GM12878 (cell line): ENCODE data around the gene PAX7. TPM values are rescaled to one million over a fixed set of nuclear protein-coding genes. Genes with fewer than 3 reads are reported as not detected.

Source experiments
- ATAC-seq: fragments of 200-7000 bp; cut with Tn5 transposase; 3 replicates; pipeline ENCODE4 v1.9.1; 2020; ENCODE audit warnings: mild to moderate bottlenecking, moderate library complexity
- BruUV-seq: library from RNA; stranded (reverse); fragments of 400-500 nt; replicated peaks from 2 replicates; lab custom pipeline; 2021; lab: Mats Ljungman, UMichigan
- CTCF ChIA-PET: fragments of 300-600 bp; sonication (Branson Sonifier 250); formaldehyde crosslinking; extraction: SDS; loops from one replicate; lab custom pipeline; 2021; ENCODE audit warnings: inconsistent platforms; lab: Yijun Ruan, JAX
- POLR2A ChIA-PET: fragments of 350-600 bp; formaldehyde crosslinking; extraction: SDS; loops from one replicate; lab custom pipeline; 2021; ENCODE audit warnings: inconsistent platforms; lab: Charles Lee
- RAD21 ChIA-PET: fragments of 300-600 bp; sonication (Branson Sonifier 250); formaldehyde crosslinking; loops from one replicate; lab custom pipeline; 2023; ENCODE audit warnings: antibody characterized with exemption; ENCODE audit not compliant: unreplicated experiment; lab: Charles Lee
- SMC1A ChIA-PET: fragments of 300-600 bp; sonication (Branson Sonifier 250); formaldehyde crosslinking; loops from one replicate; lab custom pipeline; 2023; ENCODE audit not compliant: unreplicated experiment, uncharacterized antibody; lab: Charles Lee
- DNase-seq: peaks from one replicate; pipeline ENCODE4 v3.0.0-alpha.2; 2011; ENCODE audit warnings: low read depth, low spot score
- FAIRE-seq: peaks from 3 replicates; lab custom pipeline; 2011; peaks lifted over from hg19 to GRCh38; lab: Jason Lieb, UNC
- H2AFZ ChIP-seq: 2 replicates; pipeline ENCODE4 v1.6.0; 2011; ENCODE audit warnings: low read depth, low read length, control low read depth; ENCODE audit not compliant: control insufficient read depth
- H3K27ac ChIP-seq: 2 replicates; pipeline ENCODE4 v1.5.1; 2011; ENCODE audit warnings: control low read depth; ENCODE audit not compliant: control insufficient read depth, insufficient read depth
- H3K27me3 ChIP-seq, 2 experiments: replicated peaks in 1 of 2; 2 replicates each; pipeline versions ENCODE4 v1.6.0 to v1.6.1; 2011; ENCODE audit warnings: low read length in 1 of 2; ENCODE audit not compliant: control insufficient read depth in 2 of 2, insufficient read depth in 2 of 2
- H3K36me3 ChIP-seq, 2 experiments: 2 replicates each; pipeline ENCODE4 v1.5.1; 2011; ENCODE audit warnings: low read length in 1 of 2; ENCODE audit not compliant: control insufficient read depth in 2 of 2, insufficient read depth in 2 of 2
- H3K4me1 ChIP-seq: 2 replicates; pipeline ENCODE4 v1.6.1; 2011; ENCODE audit warnings: mild to moderate bottlenecking, low read length, moderate library complexity, mixed read lengths; ENCODE audit not compliant: control insufficient read depth, insufficient read depth
- H3K4me2 ChIP-seq: 2 replicates; pipeline ENCODE4 v1.6.0; 2011; ENCODE audit warnings: control low read depth; ENCODE audit not compliant: control insufficient read depth, insufficient read depth
- H3K4me3 ChIP-seq: fragments of 200-600 bp; sonication (generic); 2 replicates; pipeline ENCODE4 v1.5.1; 2016
- H3K79me2 ChIP-seq: 2 replicates; pipeline ENCODE4 v1.6.0; 2011; ENCODE audit warnings: low read length; ENCODE audit not compliant: control insufficient read depth, insufficient read depth
- H3K9ac ChIP-seq: 2 replicates; pipeline ENCODE4 v1.8.0; 2011; ENCODE audit warnings: low read length, control low read depth, mixed read lengths; ENCODE audit not compliant: control insufficient read depth, insufficient read depth
- H3K9me3 ChIP-seq: replicated peaks from 3 replicates; pipeline ENCODE4 v1.5.1; 2011; ENCODE audit warnings: mild to moderate bottlenecking, low read length; ENCODE audit not compliant: control insufficient read depth, insufficient read depth
- H4K20me1 ChIP-seq: 2 replicates; pipeline ENCODE4 v1.6.0; 2011; ENCODE audit not compliant: control insufficient read depth, insufficient read depth
- CREM ChIP-seq: IDR thresholded peaks from 2 replicates; pipeline ENCODE4 v1.6.1; 2014; ENCODE audit warnings: antibody characterized with exemption, low read depth
- JUND ChIP-seq: IDR thresholded peaks from 2 replicates; pipeline ENCODE4 v1.6.1; 2012; ENCODE audit warnings: low read depth, mild to moderate bottlenecking, low read length, improper control_type of control experiment, moderate library complexity
- NFYB ChIP-seq: IDR thresholded peaks from 2 replicates; pipeline ENCODE4 v1.6.1; 2011; ENCODE audit warnings: low read depth, mild to moderate bottlenecking, low read length, improper control_type of control experiment, moderate library complexity; ENCODE audit not compliant: insufficient read depth
- SMC3 ChIP-seq: IDR thresholded peaks from 2 replicates; pipeline ENCODE4 v1.6.1; 2011; ENCODE audit warnings: low read length, improper control_type of control experiment, borderline replicate concordance
- WGBS: methylation state at CpG from one replicate; pipeline ENCODE4 v1.1.6; 2016; ENCODE audit warnings: low lambda C conversion rate; ENCODE audit not compliant: insufficient replicate concordance, insufficient coverage; ENCODE audit errors: missing lambda C conversion rate; 5-methylcytosine and 5-hydroxymethylcytosine counted together
- in situ Hi-C: fragments of 300-500 bp; cut with MboI; formaldehyde crosslinking; loops from 9 replicates; pipeline ENCODE4 v1.14.3; 2018; ENCODE audit warnings: mixed read lengths
- intact Hi-C: fragments of 100-400 bp; cut with micrococcal nuclease; formaldehyde crosslinking; loops from one replicate; pipeline ENCODE4 v1.14.2; 2022; ENCODE audit not compliant: unreplicated experiment
- polyA plus RNA-seq, 11 experiments: library from polyadenylated mRNA; depleted of rRNA in 4 of 11; unstranded in 6 of 11; stranded (reverse) in 5 of 11; fragments of >200 nt; fragmentation: Nextera tagmentation in 4 of 11; fragmentation: Illumina TruSeq in 1 of 11; extraction: Ambion mirVana in 4 of 11; extraction: Trizol in 1 of 11; gene quantifications; 1 replicate in 1 of 11; 2 replicates in 10 of 11; pipeline versions ENCODE4 v1.2.1 to v1.2.3, GENCODE V29; 2011 to 2016; ENCODE audit warnings: inconsistent platforms in 2 of 11, missing spikeins in 2 of 11, low read depth in 1 of 11
- total RNA-seq, 4 experiments: library from RNA; depleted of rRNA in 3 of 4; stranded (reverse); fragments of >200 nt in 3 of 4; fragmentation: Illumina TruSeq in 1 of 4; extraction: Trizol in 1 of 4; gene quantifications; 2 replicates each; pipeline versions ENCODE4 v1.2.1 to v1.2.3, GENCODE V29; 2013 to 2021

PAX7 gene
- total and polyA plus RNA-seq, 10 of the 15 experiments (the other 5 are each of a cell fraction or from before 2014, with no cell fraction given), result not detected

DNA sequence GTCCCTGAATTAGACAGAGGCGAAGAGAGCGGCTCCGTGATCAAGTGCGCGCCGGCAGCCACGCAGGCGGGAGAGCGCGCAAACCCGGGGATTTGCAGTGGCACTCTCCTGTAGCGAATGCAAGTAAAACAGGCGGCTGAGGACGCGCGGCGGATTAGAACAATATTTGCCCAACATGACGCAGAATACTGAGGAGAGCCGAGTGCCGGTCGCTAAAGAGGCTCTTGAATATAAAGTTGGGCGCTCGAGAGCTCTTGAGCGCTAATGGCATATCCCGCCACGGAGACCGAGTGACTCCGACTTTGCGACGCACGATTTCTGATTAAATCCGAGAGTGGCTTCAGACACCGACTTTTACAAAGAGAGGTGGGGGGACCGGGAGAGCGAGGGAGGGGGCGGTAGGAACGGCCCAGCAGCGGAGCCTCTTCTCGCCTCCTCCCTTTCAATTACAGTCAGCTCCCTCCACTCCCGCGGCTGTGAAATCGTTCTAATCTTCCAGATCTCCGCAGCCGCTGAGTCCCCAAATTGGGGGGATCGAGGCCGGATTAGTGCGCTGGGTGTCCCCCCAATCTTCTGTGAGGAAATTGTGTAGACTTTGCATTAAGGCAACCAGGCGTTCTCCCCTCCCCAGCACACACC lies 2.3 kb downstream of the PAX7 start (continued):
- TF ChIP-seq CREM, result no peak

- POLR2A ChIA-PET, result no interaction called here
- Histone ChIP-seq H3K36me3 (no peaks in the 10 kb centered on the region), H3K9ac (no peak overlapping the region), H3K27ac (no peak overlapping the region), H3K4me1 (no peaks in the 10 kb centered on the region), H2AFZ (no peak overlapping the region), H3K4me2 (no peak overlapping the region), H3K27me3 (peaks cover 27 to 29% of the 10 kb centered on the region in 2 experiments), H3K79me2 (no peaks in the 10 kb centered on the region), H3K9me3 (no peaks in the 10 kb centered on the region), H3K4me3 (no peak overlapping the region), H4K20me1 (no peaks in the 10 kb centered on the region)
- in situ Hi-C loops, result no loop called here
- CTCF ChIA-PET, result interaction anchor here (0.6 kb wide), 1 partner anchor 25 kb away, joined by 4 read pairs; no protein-coding TSS in a partner anchor
- TF ChIP-seq JUND (no peak), SMC3 (no peak), NFYB (no peak)
- FAIRE-seq, result no peak
- 12% methylated on average over 15 of the region's 15 CpGs for WGBS
- RAD21 ChIA-PET, result no interaction called here
- SMC1A ChIA-PET, result no interaction called here
- BruUV-seq, result no TSS peak
- DNase-seq, result no peak
- intact Hi-C loops, result no loop called here
- ATAC-seq, result no peak
These were observed 2.9 kb downstream of the PAX7 start for GRCh38 chr1:18633422-18634155.
